Ramos (cell line): Measurements from ENCODE around the gene ASTN2.

Source experiments
- in situ Hi-C: fragments of 300-500 bp; cut with MboI; formaldehyde crosslinking; loops from one replicate; pipeline ENCODE4 v1.14.3; 2022; ENCODE audit warnings: low sequenced_read_pairs; ENCODE audit not compliant: unreplicated experiment

The ASTN2 gene

DNA sequence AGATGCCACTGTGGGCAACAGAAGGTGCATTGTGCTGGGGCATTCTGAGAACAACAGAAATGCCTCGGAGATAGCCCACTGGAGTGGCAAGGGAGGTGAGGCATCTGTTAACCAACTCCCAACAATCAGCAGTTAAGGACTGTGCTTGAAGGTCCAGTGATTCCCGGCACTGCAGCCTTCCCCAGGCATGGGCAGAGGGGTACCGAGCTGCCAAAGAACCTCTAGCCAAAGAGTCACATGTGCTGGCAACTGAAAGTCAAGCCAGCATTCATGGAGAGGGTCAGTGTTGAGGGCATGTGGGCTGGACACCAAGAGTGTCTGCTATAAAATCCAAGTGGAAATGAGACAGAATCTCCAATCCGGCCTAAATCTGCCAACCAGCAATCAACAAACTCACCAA, 149.6 kb downstream of the ASTN2 start:
- in situ Hi-C loops = no loop called here

DNA sequence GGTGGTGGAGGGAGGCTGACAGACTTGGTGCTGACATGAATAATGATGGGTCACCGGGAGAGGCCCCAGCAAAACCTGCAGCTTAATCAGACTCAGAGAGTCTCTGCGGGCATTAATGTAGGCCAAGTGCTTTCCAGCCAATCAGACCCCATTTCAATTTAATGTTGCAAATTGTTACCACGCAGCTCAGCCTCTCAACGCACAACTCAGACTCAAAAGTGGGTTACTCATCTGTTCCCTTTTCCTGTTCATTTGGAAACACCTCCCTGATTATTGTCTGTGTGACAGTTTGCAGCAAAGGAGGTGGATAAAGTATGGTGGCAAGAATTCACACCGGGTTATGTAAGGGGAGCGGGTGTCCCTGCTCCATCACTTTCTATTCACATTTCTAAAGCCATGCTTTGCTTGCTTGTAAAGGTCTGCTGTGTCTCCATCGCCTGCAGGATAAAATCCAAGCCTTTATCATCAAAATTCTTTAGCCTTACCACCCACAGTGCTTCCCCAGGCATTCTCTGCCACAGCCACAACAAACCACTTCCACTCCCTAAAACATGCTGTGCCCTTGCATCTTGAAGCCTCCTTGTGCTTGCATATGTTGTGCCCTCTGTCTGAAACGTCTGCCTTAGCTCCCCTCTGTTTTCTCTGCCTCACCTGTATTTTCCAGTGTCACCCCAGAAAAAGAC, 156.5 kb downstream of the ASTN2 start:
- in situ Hi-C loops = no loop called here

DNA sequence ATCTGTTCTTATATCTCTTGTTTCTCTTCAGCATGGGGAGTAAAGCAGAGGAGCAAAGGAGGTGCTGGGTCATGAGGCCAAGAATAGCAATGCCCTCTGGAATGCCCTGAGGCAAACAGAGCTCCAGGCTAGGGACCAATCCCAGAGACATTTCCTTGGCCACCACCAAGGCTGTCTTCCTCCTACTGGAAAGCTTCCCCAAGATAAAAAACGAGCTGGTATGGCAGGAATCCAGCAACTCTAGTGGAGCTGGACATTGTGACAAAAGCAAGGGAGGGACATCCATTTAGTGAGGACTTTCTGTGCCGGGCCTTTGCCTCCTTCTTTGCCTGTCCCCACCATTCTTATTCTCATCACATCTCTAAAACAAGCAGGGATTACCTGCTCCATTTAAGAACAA, 161.6 kb downstream of the ASTN2 start:
- in situ Hi-C loops = no loop called here

DNA sequence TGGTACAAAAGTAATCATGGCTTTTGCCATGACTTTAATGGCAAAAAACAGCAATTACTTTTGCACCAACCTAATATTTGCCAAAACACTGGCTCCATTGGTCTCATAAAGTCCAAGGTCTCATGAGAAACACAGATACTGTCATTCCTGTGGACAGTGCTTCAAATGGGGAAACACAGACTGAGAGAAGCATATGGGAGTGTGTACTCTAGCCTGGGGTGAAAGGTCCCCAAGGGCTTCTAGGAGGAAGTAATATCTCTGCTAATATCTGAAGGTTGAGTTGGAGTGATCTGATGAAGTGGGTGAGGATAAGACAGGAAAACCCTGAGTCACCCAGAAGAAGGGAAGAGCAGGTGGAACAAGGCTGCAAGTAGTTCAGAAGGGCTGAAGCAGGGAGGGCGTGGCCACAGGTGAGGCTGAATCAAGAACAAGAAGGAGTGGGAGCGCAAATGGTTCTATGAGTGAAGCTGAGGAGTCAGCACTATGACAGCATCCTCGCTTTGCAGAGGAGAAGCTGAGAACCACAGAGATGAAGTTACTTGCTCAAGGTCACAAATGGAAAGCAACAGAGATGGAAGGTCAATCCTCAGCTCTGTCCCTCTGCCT, 164.1 kb downstream of the ASTN2 start:
- in situ Hi-C loops = no loop called here

DNA sequence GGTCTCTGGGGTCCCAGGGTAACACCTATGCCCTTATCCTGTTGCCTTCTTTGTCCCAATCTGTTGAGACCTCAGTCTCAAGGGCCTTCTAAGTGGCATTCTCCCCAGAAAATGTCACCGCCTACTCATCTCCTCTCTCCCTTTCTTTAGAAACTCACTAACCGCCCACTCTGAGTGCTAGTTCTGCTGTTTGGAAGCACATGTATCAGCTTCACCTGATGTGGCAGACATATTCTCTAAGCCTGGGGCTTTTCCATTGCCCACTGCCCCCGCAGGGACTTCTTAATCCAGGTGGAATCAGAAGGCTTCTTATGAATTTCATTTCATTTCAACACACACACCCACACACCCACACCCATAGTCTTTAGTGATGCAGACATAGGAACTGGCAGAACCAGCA, 165.1 kb downstream of the ASTN2 start:
- in situ Hi-C loops = no loop called here

DNA sequence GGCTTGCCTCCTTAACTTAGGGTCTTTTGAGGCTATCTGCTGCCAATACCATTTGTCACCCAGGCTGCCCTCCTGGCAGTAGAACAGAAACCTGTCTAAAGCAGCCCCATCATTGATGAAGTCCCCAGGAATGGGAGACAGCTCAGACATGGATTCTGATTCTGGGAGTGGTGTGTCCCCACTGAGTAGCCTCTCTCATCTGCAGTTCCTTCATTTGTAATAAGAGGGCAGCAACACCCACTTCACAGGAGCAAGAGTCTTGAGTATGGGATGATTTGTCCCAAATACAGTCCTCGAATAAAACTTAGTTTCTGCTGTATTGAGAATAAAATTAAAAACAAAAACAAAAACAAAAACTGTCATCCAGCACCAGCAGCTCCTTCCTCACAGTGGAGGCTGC, 167.6 kb downstream of the ASTN2 start:
- in situ Hi-C loops = no loop called here

DNA sequence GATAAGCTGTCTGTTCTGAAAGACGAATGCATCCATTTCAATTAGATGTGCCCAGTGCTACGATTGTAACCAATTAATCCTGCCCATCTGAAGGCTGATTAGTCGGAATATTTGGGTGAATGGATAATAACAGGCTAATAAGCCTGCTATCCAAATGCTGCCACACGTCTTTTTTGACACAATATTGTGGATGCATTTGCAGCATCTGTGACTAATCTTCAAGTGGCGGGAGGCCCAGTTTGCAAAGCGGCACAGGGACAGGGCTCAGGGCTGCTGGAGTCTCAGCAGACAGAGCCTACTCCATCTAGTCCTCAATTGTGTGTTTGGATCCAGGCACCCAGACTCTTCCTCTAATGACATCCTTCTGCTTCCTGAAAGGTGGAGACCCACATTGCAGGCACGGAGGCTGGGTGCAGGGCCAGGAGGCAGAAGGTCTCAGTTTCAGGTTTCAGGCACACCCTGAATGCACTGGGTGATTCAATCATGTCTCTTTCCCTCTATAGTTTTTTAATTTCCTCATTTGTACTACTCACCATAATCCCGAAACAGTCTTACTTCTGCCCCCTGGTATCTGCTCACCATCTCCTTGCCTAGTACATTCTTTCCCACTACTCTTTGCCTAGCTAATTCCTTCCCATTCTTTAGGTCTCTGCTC, 169.6 kb downstream of the ASTN2 start:
- in situ Hi-C loops = no loop called here

DNA sequence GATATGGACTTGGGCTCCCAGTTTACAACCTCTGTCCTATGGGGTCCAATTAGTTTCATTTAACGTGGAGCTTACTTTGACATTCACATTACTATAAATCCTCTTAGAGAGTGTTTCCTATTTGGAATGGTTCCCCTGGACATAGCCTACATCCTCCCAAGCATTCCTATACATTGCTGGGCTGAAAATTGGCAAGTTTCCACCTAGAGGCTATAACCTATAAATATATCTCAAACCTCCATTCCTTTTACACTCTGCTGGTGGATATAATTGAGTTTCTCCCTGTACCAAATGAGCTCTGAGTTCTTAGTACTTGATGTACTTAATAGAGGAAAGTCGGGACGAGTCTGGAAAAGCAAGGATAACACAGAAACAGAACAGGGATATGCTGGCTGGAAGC, 172.8 kb downstream of the ASTN2 start:
- in situ Hi-C loops = no loop called here

DNA sequence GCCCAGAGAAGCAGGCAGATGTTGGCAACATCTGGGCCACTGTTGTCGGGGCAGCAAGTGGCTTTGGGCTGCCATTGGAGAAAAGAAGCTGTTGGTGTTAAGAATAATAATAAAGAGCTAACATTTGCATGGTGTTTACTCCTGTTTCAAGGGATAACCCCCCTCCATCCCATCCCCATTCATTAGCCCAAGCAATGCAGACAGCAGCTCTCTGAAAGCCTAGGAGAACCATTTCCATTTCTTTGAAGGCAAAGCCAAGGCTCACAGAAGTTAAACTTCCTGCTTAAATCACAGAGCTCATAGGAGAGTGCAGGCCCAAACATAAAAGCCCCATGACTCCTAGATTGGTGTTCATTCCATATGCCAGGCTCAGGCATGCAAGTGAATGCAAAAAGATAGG, 175.4 kb downstream of the ASTN2 start:
- in situ Hi-C loops = no loop called here

DNA sequence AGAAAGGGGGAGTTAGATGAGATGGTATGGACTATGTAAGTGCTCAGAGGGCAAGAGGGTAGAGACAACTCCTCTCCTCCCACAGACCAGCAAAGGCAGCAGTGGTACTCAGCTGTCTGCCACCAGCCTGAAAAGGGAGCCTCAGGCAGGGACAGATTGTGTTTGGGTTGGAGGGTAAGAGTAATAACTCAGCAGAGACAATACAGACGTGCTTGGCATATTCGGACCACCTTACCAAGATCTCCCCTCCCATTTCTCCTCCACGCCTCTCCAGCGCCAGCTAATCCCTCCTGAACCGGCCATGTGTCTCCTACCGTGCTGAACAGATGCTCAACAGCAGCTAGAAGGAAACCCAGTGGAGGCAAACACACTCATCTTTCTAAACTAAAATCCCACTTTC, 180.8 kb downstream of the ASTN2 start:
- in situ Hi-C loops = no loop called here

DNA sequence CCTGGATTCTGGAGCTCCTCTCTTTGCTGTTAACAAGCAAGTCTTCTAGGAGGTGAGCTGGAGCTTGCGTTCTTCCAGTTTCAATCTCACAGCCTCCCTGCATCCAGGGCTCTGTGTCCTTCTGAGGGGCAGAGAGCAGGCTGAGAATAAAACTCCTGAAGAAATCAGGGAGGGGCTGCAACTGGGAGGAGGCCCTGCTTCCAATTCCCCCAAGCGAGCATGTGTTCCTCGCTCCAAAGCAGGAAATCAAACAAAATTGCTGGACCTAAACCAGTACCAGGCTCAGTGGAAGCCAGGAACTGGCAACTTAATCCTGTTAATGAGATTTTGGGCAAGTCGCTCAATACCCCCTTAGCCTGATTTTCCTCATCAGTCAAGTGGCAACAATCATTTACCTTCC, 181.8 kb downstream of the ASTN2 start:
- in situ Hi-C loops = no loop called here

DNA sequence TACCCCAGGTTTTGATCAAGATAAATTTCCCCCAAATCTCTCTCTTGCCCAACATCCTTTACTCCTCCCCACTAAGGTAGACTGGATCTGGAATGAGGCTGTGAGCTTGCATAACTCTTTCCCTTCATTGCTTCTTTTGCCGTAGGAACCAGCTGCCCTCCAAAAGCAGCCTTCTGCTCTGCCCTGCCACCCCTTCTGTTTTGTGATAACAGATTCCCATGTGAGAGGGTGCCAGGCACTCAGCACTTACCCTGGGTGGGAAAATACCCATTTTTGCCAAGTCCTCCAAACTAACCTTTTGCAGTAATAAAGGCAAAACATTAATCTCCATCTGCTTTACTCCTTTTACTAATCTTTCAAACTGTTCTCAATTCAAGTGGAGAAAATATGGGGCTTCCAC, 182.6 kb downstream of the ASTN2 start:
- in situ Hi-C loops = no loop called here

DNA sequence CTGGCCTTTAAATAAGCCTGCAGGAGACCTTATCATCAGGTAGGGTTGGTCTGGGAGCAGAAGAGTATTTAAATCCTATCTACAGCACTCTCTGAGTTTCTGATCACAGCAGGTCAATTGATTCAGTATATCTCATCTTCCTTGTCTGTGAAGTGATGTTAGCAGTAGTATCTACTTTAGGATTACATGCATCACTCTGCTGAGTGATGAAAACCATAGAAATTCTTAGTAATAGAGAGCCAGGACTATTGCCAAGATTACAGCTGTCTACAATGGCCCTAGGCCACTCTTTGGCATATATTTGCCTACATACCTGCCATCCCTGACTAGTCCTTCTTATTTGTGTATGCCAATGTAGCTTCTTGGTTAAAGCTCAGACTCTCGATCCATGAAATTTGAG, 183.8 kb downstream of the ASTN2 start:
- in situ Hi-C loops = no loop called here

DNA sequence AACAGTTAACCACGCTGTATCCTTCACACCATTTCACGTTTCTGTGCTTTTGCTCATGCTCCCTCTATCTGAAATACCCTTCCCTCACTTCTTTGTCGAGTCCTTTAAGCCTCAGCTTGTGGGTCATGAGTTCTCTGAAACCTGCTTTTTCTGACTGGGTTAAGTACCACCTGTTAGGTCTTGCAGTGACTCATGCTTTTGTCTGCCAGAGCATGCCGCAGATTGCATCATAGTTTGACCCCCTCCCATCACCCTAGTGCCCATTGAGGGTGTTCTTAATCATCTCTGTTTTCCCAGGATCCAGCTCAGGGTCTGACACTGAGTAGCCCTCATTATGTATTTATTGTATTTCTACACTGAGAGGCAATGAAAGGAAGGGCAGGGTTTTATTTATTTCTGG, 190.2 kb downstream of the ASTN2 start:
- in situ Hi-C loops = no loop called here

DNA sequence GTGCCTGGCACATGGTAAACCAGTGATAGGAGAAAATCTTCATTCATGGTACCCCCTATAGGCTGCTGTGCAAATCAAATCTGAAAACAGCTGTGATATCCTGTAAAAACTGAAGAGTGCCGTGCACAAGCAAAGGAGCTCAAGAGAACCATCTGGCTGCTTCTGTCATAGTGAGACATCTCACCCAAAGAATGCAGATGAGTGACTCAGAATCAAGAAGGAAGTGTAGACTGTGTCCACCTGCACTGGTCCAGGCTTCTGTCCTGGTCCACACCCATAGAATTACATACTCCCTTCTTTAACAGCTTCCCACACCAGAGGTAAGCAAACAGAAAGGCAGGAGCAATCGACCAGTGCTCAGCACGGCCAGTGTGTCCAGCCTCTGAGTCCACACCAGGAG, 195.9 kb downstream of the ASTN2 start:
- in situ Hi-C loops = no loop called here

DNA sequence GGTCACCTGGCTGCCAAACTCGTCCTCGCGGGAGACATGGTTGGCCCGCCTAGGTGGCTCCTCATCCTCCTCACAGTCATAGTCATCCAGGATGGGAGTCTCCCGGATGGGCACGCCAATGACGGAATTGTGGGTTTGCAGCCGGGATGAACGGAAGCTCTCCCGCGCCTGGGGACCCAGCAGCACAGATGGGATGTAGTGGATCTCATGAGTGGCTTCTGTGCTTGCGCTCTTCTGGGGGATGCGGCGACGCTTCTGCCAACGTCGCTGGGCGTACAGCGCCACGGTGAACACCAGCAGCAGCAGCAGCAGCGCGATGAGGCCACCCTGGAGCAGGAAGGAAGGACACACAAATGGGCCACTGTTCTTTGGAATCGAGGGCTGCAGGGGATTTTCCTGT, 200.4 kb downstream of the ASTN2 start:
- in situ Hi-C loops = no loop called here

DNA sequence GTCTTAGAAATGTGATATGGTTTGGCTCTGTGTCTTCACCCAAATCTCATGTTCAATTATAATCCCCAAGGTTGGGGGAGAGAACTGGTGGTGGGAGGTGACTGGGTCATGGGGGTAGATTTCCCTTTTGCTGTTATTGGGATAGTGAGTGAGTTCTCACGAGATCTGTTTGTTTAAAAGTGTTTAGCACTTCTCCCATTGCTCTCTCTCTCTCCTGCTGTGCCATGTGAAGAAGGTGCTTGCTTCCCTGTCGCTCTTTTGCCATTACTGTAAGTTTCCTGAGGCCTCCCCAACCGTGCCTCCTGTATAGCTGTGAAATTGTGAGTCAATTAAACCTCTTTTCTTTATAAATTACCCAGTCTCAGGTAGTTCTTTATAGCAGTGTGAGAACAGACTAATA, 203.6 kb downstream of the ASTN2 start:
- in situ Hi-C loops = no loop called here

DNA sequence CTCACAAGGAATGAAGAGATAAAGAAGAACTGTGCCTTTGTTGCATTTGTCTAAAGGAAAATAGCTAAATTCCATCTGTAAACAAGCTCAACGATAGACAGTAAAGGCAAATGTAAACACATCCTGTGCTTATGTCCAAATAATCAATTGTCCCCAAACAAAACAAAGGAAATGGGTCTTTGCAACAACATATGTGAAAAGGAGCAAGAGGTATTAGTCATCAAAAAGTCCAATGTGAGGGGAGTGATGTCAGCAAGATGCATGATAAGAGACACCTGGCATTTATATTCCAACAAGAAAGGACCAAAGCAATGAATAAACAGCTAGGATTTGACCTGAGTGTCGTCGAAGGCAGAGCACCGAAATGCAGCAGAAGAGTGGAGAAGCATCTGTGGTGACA, 209.1 kb downstream of the ASTN2 start:
- in situ Hi-C loops = no loop called here

DNA sequence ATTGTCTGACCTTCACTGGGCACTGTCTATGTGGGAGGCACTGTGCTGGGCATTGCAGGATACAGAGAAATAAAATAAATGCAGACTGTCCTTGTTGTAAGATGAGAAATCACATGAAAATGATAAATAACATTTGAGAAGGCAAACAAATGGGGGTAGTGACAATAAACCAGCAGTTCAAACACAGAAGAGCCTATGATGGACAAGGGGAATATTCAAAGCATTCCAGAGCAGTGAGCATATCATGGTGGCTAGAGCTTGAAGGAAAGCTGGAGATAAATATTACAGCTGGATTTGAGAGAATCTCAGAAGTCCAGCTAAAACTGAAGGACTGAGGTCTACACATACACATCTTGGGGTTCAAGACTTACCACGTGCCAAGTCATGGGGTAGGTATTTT, 209.9 kb downstream of the ASTN2 start:
- in situ Hi-C loops = no loop called here

DNA sequence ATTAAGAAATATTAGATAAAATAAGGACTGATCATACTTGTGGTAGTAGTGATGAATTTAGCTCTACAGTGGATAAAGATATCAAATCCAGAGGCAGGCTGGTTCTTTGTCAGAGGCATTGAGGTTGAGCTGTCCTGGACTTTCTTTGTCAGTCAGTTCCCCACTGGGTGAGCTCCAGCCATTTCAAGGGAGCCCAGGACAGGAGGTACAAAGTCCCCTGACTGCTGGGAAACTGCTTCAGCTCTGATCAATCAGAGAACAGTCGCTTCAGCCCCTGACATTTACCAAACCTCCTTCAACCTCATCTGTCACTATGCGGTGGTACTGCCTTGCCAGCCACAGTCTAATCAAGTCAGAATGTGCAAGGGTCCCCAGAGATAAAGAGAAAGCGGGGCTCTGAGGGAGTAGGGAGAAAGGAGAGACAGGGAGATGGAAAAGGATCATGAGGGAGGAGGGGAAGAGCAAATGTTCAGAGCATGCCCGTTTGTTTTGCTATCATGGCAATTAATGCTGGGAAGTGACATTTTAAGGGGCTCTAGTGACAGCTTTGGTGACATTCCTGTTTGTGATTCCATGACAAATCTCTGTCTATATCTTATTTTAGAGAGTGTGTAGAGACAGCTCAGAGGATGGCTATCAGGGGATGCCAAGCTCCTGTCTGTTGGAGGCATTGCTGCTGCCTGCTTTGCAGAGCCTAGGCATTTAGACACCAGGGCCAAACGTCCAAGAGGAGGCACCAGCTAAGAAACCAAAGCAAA, 223.2 kb downstream of the ASTN2 start:
- in situ Hi-C loops = no loop called here

DNA sequence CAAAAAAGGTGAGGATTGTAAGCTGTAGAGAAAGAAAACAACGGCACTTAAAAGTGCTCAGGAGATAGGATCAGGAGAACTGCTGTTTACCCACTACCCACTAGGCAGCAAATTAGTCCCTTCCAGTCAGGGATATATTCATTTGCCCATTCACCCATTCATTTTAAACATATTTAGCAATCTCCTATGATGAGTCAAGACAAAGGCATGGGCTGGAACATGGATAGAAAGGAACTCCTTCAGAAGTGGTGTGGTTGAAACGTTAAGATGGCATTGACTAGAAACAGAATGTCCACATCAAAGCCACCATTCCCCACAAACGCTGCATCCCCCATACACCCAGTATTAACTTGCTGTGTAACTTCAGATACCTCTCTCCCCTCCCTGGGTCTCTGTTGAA, 225.7 kb downstream of the ASTN2 start:
- in situ Hi-C loops = no loop called here
